Astrocyte (in vitro differentiated cells and primary cell): ENCODE results near the gene S100A16.

Source experiments
- EZH2 ChIP-seq: IDR thresholded peaks from 2 replicates; pipeline ENCODE4 v1.6.1; 2012; ENCODE audit warnings: mild to moderate bottlenecking, low read length, inconsistent platforms; ENCODE audit not compliant: insufficient read depth
- TF ChIP-seq, protein P1 (sequence below): IDR thresholded peaks from 2 replicates; pipeline ENCODE4 v1.5.1; 2011; ENCODE audit warnings: low read depth, mild to moderate bottlenecking, inconsistent platforms, low read length, moderate library complexity; ENCODE audit not compliant: insufficient read depth

DNA sequence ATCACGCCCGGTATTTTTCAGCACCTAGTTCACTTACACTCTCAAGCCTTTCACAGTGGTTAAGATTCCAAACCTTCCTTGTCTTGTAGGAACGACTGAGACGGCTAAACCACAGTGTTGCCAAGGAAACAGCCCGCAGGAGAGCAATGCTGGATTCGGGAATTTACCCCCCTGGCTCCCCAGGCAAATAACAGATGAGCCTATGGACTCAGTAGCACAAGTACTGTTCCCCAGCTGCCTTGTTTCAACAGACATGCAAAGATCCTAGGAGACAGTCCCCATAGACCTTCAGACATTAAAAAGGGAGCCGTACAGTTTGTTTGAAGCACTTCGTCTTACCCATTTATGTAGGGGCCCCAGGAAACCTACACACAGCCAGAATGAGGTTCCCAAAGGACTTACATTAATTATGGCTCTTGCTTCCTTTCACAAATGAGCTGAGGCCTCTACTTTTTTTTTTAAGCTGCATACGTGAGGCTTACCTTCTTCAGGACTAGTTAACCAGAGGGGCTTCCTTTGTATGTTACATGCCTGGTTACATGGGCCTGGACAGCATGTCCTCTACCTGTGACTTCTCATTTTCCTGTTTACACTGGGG is 48.3 kb upstream of the S100A16 start:
- TF ChIP-seq EZH2, result no peak
- TF ChIP-seq, protein P1, sequence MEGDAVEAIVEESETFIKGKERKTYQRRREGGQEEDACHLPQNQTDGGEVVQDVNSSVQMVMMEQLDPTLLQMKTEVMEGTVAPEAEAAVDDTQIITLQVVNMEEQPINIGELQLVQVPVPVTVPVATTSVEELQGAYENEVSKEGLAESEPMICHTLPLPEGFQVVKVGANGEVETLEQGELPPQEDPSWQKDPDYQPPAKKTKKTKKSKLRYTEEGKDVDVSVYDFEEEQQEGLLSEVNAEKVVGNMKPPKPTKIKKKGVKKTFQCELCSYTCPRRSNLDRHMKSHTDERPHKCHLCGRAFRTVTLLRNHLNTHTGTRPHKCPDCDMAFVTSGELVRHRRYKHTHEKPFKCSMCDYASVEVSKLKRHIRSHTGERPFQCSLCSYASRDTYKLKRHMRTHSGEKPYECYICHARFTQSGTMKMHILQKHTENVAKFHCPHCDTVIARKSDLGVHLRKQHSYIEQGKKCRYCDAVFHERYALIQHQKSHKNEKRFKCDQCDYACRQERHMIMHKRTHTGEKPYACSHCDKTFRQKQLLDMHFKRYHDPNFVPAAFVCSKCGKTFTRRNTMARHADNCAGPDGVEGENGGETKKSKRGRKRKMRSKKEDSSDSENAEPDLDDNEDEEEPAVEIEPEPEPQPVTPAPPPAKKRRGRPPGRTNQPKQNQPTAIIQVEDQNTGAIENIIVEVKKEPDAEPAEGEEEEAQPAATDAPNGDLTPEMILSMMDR, result no peak
